Measurements from ENCODE around the gene IGFL3. TPM values are rescaled to one million over a fixed set of nuclear protein-coding genes. Genes with fewer than 3 reads are reported as not detected.

The IGFL3 gene
- total RNA-seq, 1 experiment from 2014 or later: not detected

GRCh38 chr19:46133101-46133627, 8.7 kb upstream of the IGFL3 start:
- TF ChIP-seq CTCF (IDR thresholded peaks at IDR 0.05; ENCODE audit: unreplicated experiment): no peak
- BruUV-seq (replicated peaks): no TSS peak
- ChIA-PET POLR2A (interaction anchor here (0.6 to 3.1 kb wide), 10 partner anchors 8 to 460 kb away, joined by 3 to 22 read pairs (median 7); partner anchors contain the start of genes IGFL2 and IGFL3), CTCF (no interaction called here)
- intact Hi-C loops (cut with micrococcal nuclease): no loop called here
- H3K9me3 Mint-ChIP-seq (ENCODE audit: unreplicated experiment): no peaks in the 10 kb centered on the region
- peak overlapping the region; percentile 62 for H3K4me3 Mint-ChIP-seq (ENCODE audit: unreplicated experiment)
- no peaks in the 10 kb centered on the region for H3K27me3 Mint-ChIP-seq (ENCODE audit: insufficient read depth, unreplicated experiment)
- peaks cover 27% of the 10 kb centered on the region for H3K4me1 Mint-ChIP-seq (ENCODE audit: insufficient read depth, unreplicated experiment)
- H3K27ac Mint-ChIP-seq (ENCODE audit: low read depth, unreplicated experiment): peak overlapping the region; percentile 99
- peak; percentile 95 for DNase-seq (ENCODE audit: unreplicated experiment)
- H3K36me3 Mint-ChIP-seq (ENCODE audit: insufficient read depth, unreplicated experiment): peaks cover 16% of the 10 kb centered on the region

- H3K27ac Mint-ChIP-seq (ENCODE audit: low read depth, unreplicated experiment): peak overlapping the region; percentile 99
- POLR2A ChIA-PET: interaction anchor here (0.6 to 3.1 kb wide), 7 partner anchors 7 to 80 kb away, joined by 3 to 22 read pairs (median 8); partner anchors contain the start of genes IGFL2 and IGFL3
- no peaks in the 10 kb centered on the region for H3K27me3 Mint-ChIP-seq (ENCODE audit: insufficient read depth, unreplicated experiment)
- H3K4me1 Mint-ChIP-seq (ENCODE audit: insufficient read depth, unreplicated experiment): peaks cover 27% of the 10 kb centered on the region
- intact Hi-C loops (cut with micrococcal nuclease): no loop called here
- H3K9me3 Mint-ChIP-seq (ENCODE audit: unreplicated experiment): no peaks in the 10 kb centered on the region
- no peak for DNase-seq (ENCODE audit: unreplicated experiment)
- H3K36me3 Mint-ChIP-seq (ENCODE audit: insufficient read depth, unreplicated experiment): peaks cover 16% of the 10 kb centered on the region
- no peak for TF ChIP-seq CTCF (IDR thresholded peaks at IDR 0.05; ENCODE audit: unreplicated experiment)
- peak overlapping the region; percentile 62 for H3K4me3 Mint-ChIP-seq (ENCODE audit: unreplicated experiment)
- CTCF ChIA-PET: no interaction called here
- BruUV-seq (replicated peaks): no TSS peak
Observed at GRCh38 chr19:46132508-46133100, 8.1 kb upstream of the IGFL3 start.

- ChIA-PET POLR2A (interaction anchor here (0.8 to 3.1 kb wide), 5 partner anchors 13 to 23 kb away, joined by 3 to 22 read pairs (median 4); no protein-coding TSS in a partner anchor), CTCF (interaction anchor here (0.8 kb wide), 1 partner anchor 57 kb away, joined by 5 read pairs; no protein-coding TSS in a partner anchor)
- H3K9me3 Mint-ChIP-seq (ENCODE audit: unreplicated experiment): no peaks in the 10 kb centered on the region
- H3K27me3 Mint-ChIP-seq (ENCODE audit: insufficient read depth, unreplicated experiment): no peaks in the 10 kb centered on the region
- H3K4me1 Mint-ChIP-seq (ENCODE audit: insufficient read depth, unreplicated experiment): peaks cover 27% of the 10 kb centered on the region
- intact Hi-C loops (cut with micrococcal nuclease): no loop called here
- H3K4me3 Mint-ChIP-seq (ENCODE audit: unreplicated experiment): peak overlapping the region; percentile 62
- peaks cover 16% of the 10 kb centered on the region for H3K36me3 Mint-ChIP-seq (ENCODE audit: insufficient read depth, unreplicated experiment)
- TF ChIP-seq CTCF (IDR thresholded peaks at IDR 0.05; ENCODE audit: unreplicated experiment): no peak
- DNase-seq (ENCODE audit: unreplicated experiment): no peak
- H3K27ac Mint-ChIP-seq (ENCODE audit: low read depth, unreplicated experiment): peak overlapping the region; percentile 99
- no TSS peak for BruUV-seq (replicated peaks)
Observed at GRCh38 chr19:46131485-46132143, 7.1 kb upstream of the IGFL3 start.

- no peak overlapping the region for H3K4me3 Mint-ChIP-seq (ENCODE audit: unreplicated experiment)
- DNase-seq (ENCODE audit: unreplicated experiment): no peak
- H3K9me3 Mint-ChIP-seq (ENCODE audit: unreplicated experiment): no peaks in the 10 kb centered on the region
- no peaks in the 10 kb centered on the region for H3K27me3 Mint-ChIP-seq (ENCODE audit: insufficient read depth, unreplicated experiment)
- no peaks in the 10 kb centered on the region for H3K36me3 Mint-ChIP-seq (ENCODE audit: insufficient read depth, unreplicated experiment)
- intact Hi-C loops (cut with micrococcal nuclease): no loop called here
- ChIA-PET POLR2A (interaction anchor here (0.6 to 2.4 kb wide), 10 partner anchors 8 to 551 kb away, joined by 3 to 18 read pairs (median 4); no protein-coding TSS in a partner anchor), CTCF (interaction anchor here (0.8 to 1.9 kb wide), 3 partner anchors 43 to 64 kb away, joined by 5 to 7 read pairs (median 5); no protein-coding TSS in a partner anchor)
- BruUV-seq (replicated peaks): no TSS peak
- H3K4me1 Mint-ChIP-seq (ENCODE audit: insufficient read depth, unreplicated experiment): peaks cover 12% of the 10 kb centered on the region
- no peak overlapping the region for H3K27ac Mint-ChIP-seq (ENCODE audit: low read depth, unreplicated experiment)
- no peak for TF ChIP-seq CTCF (IDR thresholded peaks at IDR 0.05; ENCODE audit: unreplicated experiment)
Observed at GRCh38 chr19:46126086-46126580, 1.6 kb upstream of the IGFL3 start.

Data from MCF 10A (cell line).